Middle frontal gyrus (tissue), 1 donor: ENCODE measurements around the gene SUOX.
"Not testable (repeated sequence)": the region's sequence is repeated elsewhere in the genome, so short reads cannot be mapped to it uniquely, and the experiment has no call there.

Experiments used
- DNase-seq: peaks from one replicate; pipeline ENCODE4 v3.0.0-alpha.2; 2015; ENCODE audit warnings: low spot score; ENCODE audit errors: extremely low spot score

SUOX gene

DNA sequence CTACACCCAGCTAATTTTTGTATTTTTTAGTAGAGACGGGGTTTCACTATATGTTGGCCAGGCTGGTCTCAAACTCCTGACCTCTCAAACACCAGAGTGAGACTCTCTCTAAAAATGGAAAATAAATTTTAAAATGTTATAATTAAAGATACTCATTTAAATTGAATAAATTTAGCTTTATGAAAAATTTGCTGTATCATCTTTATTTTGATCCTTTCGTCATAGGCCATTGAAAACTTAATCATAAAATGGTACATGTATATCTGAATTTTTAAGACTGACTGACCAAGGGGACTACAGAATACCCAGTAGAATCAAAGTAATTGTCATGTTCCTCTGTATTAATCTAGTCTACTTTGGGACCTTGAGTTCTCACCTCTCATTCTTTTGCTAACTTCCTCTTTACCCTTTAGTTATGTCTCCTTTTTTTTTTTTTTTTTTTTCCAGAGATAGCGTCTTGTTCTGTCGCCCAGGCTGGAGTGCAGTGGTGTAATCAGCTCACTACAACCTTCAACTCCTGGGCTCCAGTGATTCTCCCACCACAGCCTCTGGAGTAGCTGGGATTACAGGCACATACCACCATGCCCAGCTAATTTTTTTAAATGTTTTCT, 13.7 kb upstream of the SUOX start:
- no peak for DNase-seq

GRCh38 chr12:55984861-55985260, 12.2 kb upstream of the SUOX start:
- DNase-seq, result no peak

DNA sequence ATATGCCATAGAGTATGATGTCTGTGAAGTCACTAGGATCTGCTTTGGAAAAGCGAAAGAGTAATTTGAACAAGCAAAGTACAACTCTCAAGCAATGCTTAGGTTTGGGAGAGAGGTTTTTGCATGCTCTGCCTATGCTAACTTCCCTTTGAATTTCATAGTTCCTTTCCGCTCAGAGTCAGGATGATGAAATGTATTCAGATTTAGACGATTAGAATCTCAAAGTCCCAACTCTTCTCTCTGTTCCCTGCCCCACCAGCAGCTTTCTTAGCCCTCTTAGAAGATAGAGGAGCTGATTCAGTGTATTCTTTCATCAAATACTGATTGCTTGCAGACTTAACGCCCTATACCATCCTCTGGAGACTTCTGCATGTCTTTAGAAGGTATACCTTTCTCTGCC, 11.7 kb upstream of the SUOX start:
- DNase-seq, result no peak

DNA sequence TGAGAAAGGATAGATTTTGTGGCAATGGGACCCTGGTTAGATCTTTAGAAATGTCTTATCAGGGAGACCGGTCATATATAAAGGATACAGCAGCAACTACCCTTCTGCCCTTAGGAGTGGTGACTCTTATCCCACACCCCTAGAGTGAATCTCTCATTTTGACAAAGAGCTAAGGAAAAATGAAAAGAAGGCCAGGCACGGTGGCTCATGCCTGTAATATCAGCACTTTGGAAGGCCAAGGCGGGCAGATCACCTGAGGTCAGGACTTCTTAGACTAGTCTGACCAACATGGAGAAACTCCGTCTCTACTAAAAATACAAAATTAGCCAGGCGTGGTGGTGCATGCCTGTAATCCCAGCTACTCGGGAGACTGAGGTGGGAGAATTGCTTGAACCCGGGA, 11.1 kb upstream of the SUOX start:
- DNase-seq, result not testable (repeated sequence)

GRCh38 chr12:55991110-55991509, 6.0 kb upstream of the SUOX start:
- no peak for DNase-seq

DNA sequence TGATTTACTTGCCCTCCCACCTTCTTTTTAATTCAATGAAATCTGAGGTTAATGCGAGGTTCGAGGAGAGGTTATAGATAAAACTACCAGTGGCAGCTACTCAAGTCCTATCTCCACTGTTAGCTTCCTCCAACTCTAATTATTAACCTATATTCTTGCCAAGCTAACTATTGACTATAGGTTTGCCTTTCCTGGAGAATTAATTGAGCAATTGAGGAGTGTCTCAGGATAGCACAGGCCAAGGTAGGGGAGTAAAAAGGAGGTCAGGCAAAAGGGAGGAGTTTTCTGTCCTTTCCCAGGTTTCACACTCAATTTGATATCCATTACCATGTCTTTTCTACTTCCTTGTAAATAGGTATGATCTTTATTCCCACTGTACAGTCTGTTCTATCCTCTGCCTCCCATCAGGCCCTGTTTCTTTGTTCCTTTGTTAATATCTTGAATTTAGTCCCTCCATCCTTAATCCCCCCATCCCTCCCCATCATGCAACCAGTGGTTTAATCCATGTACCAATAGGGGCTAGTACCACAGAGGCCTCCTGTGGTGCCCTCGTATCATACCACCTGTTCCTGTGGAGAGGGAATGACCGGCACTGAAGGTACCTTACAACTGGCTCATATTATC, 3.7 kb upstream of the SUOX start:
- DNase-seq, result no peak

GRCh38 chr12:55995366-55995765, 1.7 kb upstream of the SUOX start:
- no peak for DNase-seq

- DNase-seq, result no peak
Observed at GRCh38 chr12:55996201-55996714, 818 bp upstream of the SUOX start.

DNA sequence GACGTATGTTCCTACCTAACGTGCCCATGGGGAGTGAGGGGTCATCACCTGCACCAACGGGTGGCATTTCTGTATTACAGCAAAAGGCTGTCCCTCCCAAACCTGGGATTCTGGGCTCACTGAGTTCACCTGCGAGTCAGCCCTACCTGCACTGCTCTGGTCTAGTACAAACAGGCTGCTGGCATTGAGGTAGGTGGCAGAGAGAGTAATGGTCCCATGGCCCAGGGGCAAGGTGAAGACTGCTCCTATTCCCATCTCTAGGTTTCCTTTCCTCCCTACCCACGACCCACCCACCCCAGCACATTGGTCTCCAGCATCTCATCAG, 421 bp downstream of the SUOX start:
- DNase-seq, result no peak

- not testable (repeated sequence) for DNase-seq
Observed at GRCh38 chr12:55999522-55999921, 2.4 kb downstream of the SUOX start.

GRCh38 chr12:55999999-56000540, 3.0 kb downstream of the SUOX start:
- not testable (repeated sequence) for DNase-seq

- DNase-seq, result no peak
Observed at GRCh38 chr12:56001487-56002100, 4.5 kb downstream of the SUOX start.

DNA sequence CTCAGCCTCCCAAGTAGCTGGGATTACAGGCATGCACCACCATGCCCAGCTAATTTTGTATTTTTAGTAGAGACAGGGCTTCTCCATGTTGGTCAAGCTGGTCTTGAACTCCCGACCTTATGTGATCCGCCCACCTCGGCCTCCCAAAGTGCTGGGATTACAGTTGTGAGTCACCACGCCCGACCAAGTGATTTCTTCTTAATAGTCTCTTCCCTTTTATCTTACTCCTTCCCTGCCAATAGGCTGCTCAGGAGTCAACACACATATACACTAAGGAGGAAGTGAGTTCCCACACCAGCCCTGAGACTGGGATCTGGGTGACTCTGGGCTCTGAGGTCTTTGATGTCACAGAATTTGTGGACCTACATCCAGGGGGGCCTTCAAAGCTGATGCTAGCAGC, 6.3 kb downstream of the SUOX start:
- DNase-seq, result not testable (repeated sequence)

GRCh38 chr12:56004211-56004610, 7.1 kb downstream of the SUOX start:
- no peak for DNase-seq

DNA sequence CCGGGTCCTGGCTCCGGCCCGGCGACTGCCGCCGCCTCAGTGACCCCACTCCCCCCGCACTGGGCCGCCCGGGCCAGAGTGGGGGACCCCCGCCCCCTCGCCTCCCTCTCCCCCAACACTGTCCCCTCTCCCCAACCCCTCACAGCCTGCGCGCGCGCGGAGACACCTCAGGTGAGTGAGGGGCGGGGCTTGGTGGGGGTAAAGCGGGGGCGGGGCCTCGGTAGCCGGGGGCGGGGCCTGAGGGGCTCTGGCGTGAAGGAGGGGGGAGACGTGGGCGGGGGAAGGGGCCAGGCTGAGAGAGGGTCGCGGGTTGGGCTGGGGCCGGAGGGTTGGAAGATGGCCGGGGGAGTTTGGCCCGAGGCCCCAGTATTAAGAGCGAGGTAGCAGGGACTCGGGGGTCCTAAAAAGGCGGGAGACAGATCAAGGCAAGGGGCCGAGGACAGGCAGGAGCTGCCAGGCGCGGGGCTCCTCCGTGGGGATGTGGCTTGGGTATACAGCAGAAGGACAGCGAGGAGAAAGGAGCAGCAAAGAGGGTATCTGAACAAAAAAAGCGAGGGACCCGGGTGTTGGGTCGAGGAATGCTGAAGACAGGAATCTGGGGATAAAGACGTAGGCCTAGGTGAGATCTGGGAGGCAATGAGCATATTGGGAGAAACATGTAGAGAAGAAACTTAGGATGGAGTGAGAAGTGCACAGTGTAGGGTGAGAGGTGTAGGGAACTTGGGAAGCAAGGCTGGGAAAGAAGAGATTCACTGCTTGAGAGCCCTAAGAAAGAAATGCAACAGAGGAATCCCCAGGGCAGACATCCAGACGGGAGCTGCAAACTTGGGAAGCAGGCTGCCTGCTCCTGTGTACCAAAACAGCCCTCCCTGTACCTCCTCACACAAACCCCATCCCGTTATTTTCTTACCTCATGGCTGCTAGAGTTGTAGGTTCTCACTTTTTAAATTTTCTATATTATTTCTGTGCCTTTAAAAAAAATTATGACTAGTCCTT, 10.8 kb downstream of the SUOX start:
- no peak for DNase-seq

DNA sequence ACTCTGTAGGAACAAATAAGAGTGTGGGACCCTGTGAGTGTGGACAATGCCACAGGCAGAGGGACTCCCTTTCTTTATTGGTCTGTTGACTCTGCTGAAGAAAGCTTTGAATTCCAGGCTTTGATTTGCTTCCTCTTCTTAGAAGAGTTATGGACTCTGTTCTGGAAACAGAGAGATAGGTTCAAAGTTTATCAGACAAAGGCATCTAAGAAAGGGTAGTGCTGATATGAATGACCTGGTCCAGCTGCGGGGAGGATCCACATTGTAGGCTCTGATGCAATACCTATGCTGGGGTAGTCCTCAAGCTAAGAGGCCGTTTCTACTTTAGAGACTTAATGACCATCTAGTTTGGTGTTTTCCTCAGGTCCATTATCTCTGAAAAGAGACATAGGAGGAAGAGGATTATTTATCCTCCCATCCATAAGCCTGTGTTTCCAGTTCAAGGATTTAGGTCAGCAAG, 13.1 kb downstream of the SUOX start:
- DNase-seq, result no peak

GRCh38 chr12:56011509-56012090, 14.5 kb downstream of the SUOX start:
- DNase-seq, result no peak

GRCh38 chr12:56013482-56013881, 16.4 kb downstream of the SUOX start:
- DNase-seq, result peak; percentile 27

- DNase-seq, result no peak
Observed at GRCh38 chr12:56014205-56014604, 17.1 kb downstream of the SUOX start.

GRCh38 chr12:56017181-56017580, 20.1 kb downstream of the SUOX start:
- DNase-seq, result no peak

- no peak for DNase-seq
Observed at GRCh38 chr12:56018356-56018755, 21.3 kb downstream of the SUOX start.
